ENCODE measurements around the gene PPARG. TPM values are rescaled to one million over a fixed set of nuclear protein-coding genes. Genes with fewer than 3 reads are reported as not detected.
"Not testable (repeated sequence)": the region's sequence is repeated elsewhere in the genome, so short reads cannot be mapped to it uniquely, and the experiment has no call there.

Gene PPARG
- total RNA-seq, result 23.6 TPM
- long read RNA-seq, transcript PPARG-202 (8 exons, 1,870 nt), result major isoform, 30 of 72 reads
- long read RNA-seq, transcript PPARG-207 (7 exons, 1,722 nt), result minor isoform, 27 of 72 reads
- long read RNA-seq, partial matches to known transcripts, result 2 of 72 reads
- long read RNA-seq, other reads (novel, unspliced or antisense), result 7 of 72 reads

GRCh38 chr3:12288182-12289129, at the start of gene PPARG:
TSS of gene PPARG (plus strand) at chr3:12289070. CDS start at chr3:12379712, 90,642 bp downstream.
- ATAC-seq (ENCODE audit: poor library complexity) (peak; percentile 70), DNase-seq (peak; percentile 62)
- intact Hi-C loops (cut with DNase I), result loop anchor here (5.0 to 10.0 kb wide), 2 partner anchors 144 to 194 kb away; partner anchors contain the start of gene TSEN2

GRCh38 chr3:12239301-12239700, 49.6 kb upstream of the PPARG start:
- intact Hi-C loops (cut with DNase I), result no loop called here
- ATAC-seq (ENCODE audit: poor library complexity) (peak; percentile 82), DNase-seq (peak; percentile 45)

DNA sequence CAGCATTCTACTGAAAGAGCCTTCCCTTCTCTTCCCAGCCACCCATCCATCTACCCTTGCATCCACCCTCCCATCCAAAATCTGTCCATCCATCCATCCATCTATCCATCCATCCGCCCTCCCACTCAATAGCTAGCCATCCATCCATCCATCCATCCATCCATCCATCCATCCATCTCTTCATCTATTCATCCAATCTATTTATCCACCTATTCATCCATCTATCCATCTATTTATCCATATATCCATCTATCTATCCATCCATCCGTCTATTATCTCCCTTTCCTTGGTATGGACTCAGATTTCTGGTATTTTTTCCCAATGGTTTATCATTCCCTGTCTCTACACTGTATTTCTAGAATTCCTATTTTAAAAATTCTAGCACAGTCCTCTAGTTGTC, 46.1 kb upstream of the PPARG start:
- intact Hi-C loops (cut with DNase I), result no loop called here
- no peak for DNase-seq
- ATAC-seq (ENCODE audit: poor library complexity), result no peak

GRCh38 chr3:12246497-12247163, 42.2 kb upstream of the PPARG start:
- intact Hi-C loops (cut with DNase I), result no loop called here
- no peak for ATAC-seq (ENCODE audit: poor library complexity)
- DNase-seq, result no peak

- no peak for ATAC-seq (ENCODE audit: poor library complexity)
- DNase-seq, result no peak
- intact Hi-C loops (cut with DNase I), result no loop called here
These were observed 41.5 kb upstream of the PPARG start for GRCh38 chr3:12247411-12247810.

DNA sequence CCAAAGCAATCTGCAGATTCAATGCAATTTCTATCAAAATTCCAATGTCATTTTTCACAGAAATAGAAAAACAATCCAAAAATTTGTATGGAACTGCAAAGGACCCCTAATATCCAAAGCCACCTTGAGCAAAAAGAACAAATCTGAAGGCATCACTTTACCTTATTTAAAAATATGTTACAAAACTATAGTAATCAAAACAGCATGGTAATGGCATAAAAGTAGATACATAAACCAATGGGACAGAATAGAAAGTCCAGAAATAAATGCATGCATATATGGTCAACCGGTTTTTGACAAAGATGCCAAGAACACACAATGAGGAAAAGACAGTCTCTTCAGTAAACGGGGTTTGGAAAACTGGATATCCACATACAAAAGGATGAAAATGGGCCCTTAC, 39.4 kb upstream of the PPARG start:
- intact Hi-C loops (cut with DNase I), result no loop called here
- DNase-seq (no peak), ATAC-seq (ENCODE audit: poor library complexity) (no peak)

GRCh38 chr3:12252889-12253288, 36.0 kb upstream of the PPARG start:
- intact Hi-C loops (cut with DNase I), result no loop called here
- no peak for DNase-seq
- no peak for ATAC-seq (ENCODE audit: poor library complexity)

GRCh38 chr3:12253516-12254343, 35.1 kb upstream of the PPARG start:
- DNase-seq (no peak), ATAC-seq (ENCODE audit: poor library complexity) (no peak)
- intact Hi-C loops (cut with DNase I), result no loop called here

DNA sequence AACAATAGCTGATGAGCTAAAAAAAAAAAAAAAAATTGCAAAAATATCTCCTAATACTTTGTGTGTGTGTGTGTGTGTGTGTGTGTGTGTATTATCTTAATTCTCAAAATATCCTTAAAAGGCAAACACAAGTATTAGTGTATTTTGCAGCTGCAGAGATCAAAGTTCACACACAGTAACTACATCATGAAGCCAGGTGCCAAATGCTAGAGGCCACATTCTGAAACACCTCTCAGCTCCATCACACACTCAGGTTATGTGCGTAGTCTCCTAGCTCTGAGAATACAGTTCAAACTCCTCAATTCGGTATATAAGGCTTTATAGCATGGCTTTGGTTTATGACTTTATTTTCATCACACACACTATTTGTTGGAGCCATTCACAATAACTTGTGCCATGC, 33.5 kb upstream of the PPARG start:
- ATAC-seq (ENCODE audit: poor library complexity) (no peak), DNase-seq (no peak)
- intact Hi-C loops (cut with DNase I), result no loop called here

GRCh38 chr3:12258911-12259310, 30.0 kb upstream of the PPARG start:
- intact Hi-C loops (cut with DNase I), result no loop called here
- ATAC-seq (ENCODE audit: poor library complexity), result no peak
- DNase-seq, result no peak

GRCh38 chr3:12262173-12262572, 26.7 kb upstream of the PPARG start:
- intact Hi-C loops (cut with DNase I); DNase-seq; ATAC-seq (ENCODE audit: poor library complexity): not testable (repeated sequence)

- ATAC-seq (ENCODE audit: poor library complexity) (no peak), DNase-seq (no peak)
- intact Hi-C loops (cut with DNase I), result no loop called here
These were observed 23.4 kb upstream of the PPARG start for GRCh38 chr3:12265508-12265907.

DNA sequence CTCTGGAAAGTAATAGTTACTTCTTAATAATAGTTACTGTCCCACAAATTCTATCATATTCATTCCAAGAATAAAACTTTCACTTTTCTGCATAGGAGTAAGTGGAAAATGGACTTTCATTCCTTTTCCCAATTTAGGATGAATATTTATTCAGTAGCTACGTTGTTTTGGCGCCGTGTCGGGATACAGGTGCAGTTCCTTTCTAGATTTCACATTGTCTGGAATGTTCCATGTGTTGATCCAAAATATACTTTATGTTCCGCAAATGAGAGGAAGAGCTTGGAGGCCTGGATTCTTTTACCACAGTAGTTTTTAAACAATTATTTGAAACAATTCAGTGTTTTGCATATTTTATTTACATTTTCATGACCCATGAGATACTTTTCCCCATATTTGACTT, 22.8 kb upstream of the PPARG start:
- no peak for DNase-seq
- no peak for ATAC-seq (ENCODE audit: poor library complexity)

DNA sequence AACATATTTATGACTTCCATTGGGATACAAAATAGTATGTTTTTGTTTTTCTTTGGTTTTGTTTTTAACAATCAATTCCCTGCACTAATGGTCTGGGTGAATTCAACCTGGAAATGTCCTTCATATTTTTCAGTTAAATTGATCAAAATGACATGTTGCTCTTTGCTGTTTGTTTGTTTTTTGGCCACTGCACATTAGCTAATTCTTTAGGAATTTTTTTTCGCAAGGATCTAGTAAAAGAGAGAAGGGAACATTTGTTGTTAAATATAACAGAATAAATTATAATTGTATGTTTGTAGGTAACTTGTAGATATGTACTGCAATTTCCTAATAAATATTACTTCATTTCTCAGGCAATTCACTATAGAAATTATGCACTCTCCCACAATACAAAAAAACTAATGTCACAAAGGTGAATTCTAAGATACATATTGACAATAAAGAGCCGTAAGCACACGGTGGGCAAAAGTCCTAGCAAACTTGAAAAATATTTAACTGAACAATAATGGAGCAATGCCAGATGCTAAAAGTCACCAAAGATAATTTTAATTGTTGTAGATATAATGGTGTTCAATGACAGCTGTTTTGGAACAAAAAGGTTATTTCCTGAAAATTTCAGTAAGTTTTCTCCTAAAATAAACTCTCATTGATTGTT, 21.4 kb upstream of the PPARG start:
- intact Hi-C loops (cut with DNase I), result no loop called here
- no peak for ATAC-seq (ENCODE audit: poor library complexity)
- no peak for DNase-seq

More for the DNA sequence above, 22.8 kb upstream of the PPARG start:
- intact Hi-C loops (cut with DNase I), result no loop called here

- intact Hi-C loops (cut with DNase I), result no loop called here
- ATAC-seq (ENCODE audit: poor library complexity) (no peak), DNase-seq (no peak)
These were observed 20.7 kb upstream of the PPARG start for GRCh38 chr3:12268049-12268735.

DNA sequence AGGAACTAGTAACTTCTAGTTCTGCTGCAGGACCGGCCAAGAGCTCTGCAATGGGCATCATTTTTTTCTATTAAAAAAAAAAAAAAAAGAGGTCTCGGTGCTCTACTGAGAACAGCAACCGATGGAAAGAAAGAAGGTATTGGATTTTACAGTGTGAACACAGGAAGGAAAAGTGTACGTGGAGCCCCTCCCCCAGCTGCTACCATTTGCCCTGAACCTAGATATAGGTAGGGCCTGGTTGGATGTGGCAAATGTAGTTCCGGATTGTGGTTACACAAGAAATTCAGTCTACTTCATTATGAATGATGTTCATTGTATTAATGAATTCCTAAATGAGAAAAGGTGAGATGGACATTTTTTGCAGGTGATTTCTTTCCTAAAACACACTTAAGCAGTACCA, 17.9 kb upstream of the PPARG start:
- DNase-seq (no peak), ATAC-seq (ENCODE audit: poor library complexity) (no peak)
- intact Hi-C loops (cut with DNase I), result no loop called here

- no peak for ATAC-seq (ENCODE audit: poor library complexity)
- intact Hi-C loops (cut with DNase I), result no loop called here
- no peak for DNase-seq
These were observed 15.7 kb upstream of the PPARG start for GRCh38 chr3:12273045-12273695.
